ENCODE data around the gene MAST4.
"Not testable (repeated sequence)": the region's sequence is repeated elsewhere in the genome, so short reads cannot be mapped to it uniquely, and the experiment has no call there.

MAST4 gene

GRCh38 chr5:67173351-67173750 lies 577.2 kb downstream of the MAST4 start:
- not testable (repeated sequence) for DNase-seq

- no peak for DNase-seq
Observed at GRCh38 chr5:67173959-67174358, 577.8 kb downstream of the MAST4 start.

GRCh38 chr5:67176936-67177335 lies 580.7 kb downstream of the MAST4 start:
- DNase-seq = no peak

GRCh38 chr5:67178085-67178484 lies 581.9 kb downstream of the MAST4 start:
- no peak for DNase-seq

GRCh38 chr5:67178966-67179365 lies 582.8 kb downstream of the MAST4 start:
- DNase-seq = no peak

GRCh38 chr5:67179697-67180361 lies 583.6 kb downstream of the MAST4 start:
- DNase-seq = no peak

- no peak for DNase-seq
Observed at GRCh38 chr5:67181648-67182221, 585.5 kb downstream of the MAST4 start.

GRCh38 chr5:67182301-67182790 lies 586.2 kb downstream of the MAST4 start:
- no peak for DNase-seq

GRCh38 chr5:67183859-67184258 lies 587.7 kb downstream of the MAST4 start:
- DNase-seq = no peak

GRCh38 chr5:67187006-67187715 lies 591.0 kb downstream of the MAST4 start:
- DNase-seq = no peak

GRCh38 chr5:67188274-67189078 lies 592.3 kb downstream of the MAST4 start:
- DNase-seq = no peak

- DNase-seq = no peak
Observed at GRCh38 chr5:67189079-67189354, 592.8 kb downstream of the MAST4 start.

GRCh38 chr5:67189931-67190330 lies 593.7 kb downstream of the MAST4 start:
- DNase-seq = no peak

- DNase-seq = no peak
Observed at GRCh38 chr5:67190410-67190809, 594.2 kb downstream of the MAST4 start.

- DNase-seq = no peak
Observed at GRCh38 chr5:67190861-67191260, 594.7 kb downstream of the MAST4 start.

- no peak for DNase-seq
Observed at GRCh38 chr5:67192719-67193438, 596.7 kb downstream of the MAST4 start.

GRCh38 chr5:67193439-67193807 lies 597.2 kb downstream of the MAST4 start:
- DNase-seq = no peak

GRCh38 chr5:67194166-67194565 lies 598.0 kb downstream of the MAST4 start:
- no peak for DNase-seq

- DNase-seq = no peak
Observed at GRCh38 chr5:67195406-67196275, 599.4 kb downstream of the MAST4 start.

GRCh38 chr5:67196537-67197059 lies 600.4 kb downstream of the MAST4 start, which contains the start of gene CD180:
TSS of gene CD180 (minus strand) at chr5:67196799. CDS start at chr5:67196641, 158 bp downstream.
- no peak for DNase-seq

- no peak for DNase-seq
Observed at GRCh38 chr5:67197536-67197935, 601.3 kb downstream of the MAST4 start.

All from NCI-H2081 (cell line).